HG03354 (cell line): ENCODE data around the gene SYNC.
"Not testable (repeated sequence)": the region's sequence is repeated elsewhere in the genome, so short reads cannot be mapped to it uniquely, and the experiment has no call there.

Experiments used
- ATAC-seq: cut with Tn5 transposase; IDR thresholded peaks from one replicate; pipeline ENCODE4 v1.9.1; 2021; ENCODE audit warnings: mild to moderate bottlenecking; ENCODE audit not compliant: unreplicated experiment, poor library complexity, severe bottlenecking

SYNC gene

DNA sequence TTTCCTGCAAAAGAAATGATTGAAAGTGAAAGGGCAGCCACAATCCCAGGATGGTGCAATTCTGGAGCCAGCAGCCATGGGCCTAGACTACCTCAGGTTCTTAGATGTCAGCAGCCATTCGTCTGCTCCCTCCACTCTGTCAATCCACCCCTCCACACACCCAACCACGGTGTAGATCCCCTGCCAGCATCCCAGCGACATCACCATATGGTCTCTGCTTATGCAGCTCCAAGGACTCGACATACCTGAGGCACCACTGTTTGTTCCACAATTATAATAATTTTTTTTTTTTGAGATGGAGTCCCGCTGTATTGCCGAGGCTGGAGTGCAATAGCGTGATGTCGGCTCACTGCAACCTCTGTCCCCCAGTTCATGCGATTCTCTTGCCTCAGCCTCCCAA lies 6.5 kb downstream of the SYNC start:
- ATAC-seq: no peak

DNA sequence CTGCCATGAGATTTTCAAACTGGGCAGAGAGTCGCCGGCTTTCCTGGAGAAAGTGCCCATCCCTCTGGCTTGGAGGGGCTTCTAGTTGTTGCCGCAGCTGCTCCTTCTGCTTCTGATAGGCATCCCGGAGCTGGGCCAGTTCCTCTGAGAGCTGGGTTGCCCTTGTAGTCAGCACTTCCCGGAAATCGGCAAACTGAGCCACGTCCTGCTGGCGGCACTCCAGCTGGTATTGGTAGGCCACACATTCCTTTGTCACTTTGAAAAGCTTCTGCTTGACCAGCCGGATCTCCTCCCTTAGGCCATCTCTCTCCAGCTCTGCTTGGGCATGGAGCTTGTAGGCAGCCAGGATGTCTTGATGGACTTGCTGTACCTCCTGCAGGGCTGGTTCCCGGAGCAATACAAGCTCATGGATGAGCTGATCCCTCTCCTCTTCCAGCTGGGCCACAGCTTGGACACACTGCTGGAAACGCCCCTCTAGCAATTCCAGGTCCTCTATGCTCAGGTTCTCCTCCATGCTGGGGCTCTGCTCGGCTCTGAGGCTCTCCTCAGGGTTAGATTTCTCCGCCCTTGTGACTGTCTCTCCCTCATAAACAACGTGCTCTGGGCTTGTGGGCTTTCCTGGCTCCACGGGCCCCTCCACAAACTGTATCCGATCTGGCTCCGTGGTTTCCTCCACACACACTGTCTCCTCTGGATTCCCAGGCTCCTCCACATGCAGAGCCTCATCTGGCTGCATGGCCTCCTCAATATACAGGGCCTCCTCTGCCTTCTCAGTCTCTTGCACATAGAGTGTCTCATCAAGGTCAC lies 7.3 kb downstream of the SYNC start:
- no peak for ATAC-seq

DNA sequence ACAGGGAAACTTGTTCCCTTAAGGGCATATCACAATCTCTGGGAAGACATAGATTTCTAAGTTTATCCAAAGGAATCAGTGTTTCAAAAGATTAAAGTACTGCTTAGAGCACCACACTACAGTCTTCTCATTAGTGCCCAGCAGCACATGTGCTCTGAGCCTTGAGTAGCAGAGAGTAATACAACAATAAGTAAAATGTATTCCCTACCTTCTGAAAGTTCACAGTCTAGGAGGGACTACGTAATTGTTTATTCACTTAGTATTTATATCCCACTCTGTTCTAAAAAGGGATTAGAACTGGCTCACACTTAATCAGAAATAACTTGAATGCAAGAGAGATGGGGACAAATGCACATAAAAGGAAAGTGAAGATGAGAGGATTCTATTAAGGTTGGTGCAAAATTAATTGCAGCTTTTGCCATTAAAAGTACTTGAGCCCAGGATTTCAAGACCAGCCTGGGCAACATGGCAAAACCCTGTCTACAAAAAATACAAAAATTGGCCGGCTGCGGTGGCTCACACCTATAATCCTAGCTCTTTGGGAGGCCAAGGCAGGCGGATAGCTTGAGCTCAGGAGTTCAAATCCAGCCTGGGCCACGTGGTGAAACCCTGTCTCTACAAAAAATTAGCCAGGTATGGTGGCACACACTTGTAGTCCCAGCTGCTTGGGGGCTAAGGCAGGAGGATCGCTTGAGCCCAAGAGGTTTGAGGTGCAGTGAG lies 9.0 kb downstream of the SYNC start:
- no peak for ATAC-seq

- no peak for ATAC-seq
Measured at GRCh38 chr1:32686387-32686786, 16.2 kb downstream of the SYNC start.

DNA sequence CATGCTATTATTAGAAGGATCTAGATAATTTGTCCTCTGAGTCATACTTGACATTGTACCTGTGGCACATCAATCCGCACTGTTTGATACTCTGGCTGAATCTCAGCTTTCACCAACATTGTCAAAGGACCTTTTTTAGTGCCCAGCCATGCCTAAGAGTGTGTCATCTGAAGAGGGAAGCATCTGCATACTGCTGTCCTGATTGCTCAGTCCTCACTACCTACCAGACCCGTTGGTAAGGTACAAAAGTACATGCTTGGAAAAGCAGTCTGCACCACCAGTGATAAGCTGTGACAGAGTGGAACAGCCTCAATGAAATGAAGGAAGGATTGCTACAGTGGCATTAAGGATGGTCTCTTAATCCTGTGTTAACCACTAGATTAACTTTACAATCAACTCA lies 17.1 kb downstream of the SYNC start:
- no peak for ATAC-seq

- ATAC-seq: no peak
Measured at GRCh38 chr1:32684167-32684811, 18.3 kb downstream of the SYNC start.

GRCh38 chr1:32683397-32683796 lies 19.2 kb downstream of the SYNC start:
- ATAC-seq: no peak

DNA sequence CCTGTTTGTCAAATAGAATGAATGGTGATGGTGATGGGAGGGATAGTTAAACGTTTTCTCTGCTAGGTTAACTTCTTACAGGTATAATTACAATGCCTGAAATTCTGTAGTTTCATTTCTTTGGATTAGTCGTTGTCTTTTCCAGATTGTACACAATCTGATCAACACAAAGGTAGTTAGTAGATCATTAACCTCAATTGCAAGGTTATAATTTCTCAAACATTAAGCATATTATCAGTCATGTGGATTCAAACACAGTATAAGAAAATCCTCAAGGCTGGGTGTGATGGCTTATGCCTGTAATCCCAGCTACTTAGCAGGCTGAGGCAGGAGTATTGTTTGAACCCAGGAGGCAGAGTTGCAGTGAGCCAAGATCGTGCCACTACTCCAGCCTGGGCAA lies 20.6 kb downstream of the SYNC start:
- no peak for ATAC-seq

DNA sequence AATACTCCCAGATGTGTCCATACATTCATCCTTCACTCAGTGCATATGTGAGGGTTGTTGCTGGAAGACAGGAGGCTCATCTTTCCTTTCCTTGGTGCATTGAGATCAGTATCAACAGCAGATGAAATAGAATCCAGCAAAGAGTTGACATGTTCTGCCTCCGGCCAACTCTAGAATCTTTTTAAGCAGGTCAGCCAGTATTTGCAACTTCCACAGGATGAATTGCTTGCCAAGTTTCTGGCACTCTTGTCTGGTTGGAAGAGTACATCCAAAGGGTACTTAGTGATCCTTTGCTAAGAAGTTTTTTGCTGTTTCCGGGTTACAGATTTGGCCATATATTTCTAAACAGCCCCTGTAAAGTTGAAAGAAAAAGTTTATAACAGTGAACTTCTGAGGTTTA lies 21.1 kb downstream of the SYNC start:
- ATAC-seq: no peak

DNA sequence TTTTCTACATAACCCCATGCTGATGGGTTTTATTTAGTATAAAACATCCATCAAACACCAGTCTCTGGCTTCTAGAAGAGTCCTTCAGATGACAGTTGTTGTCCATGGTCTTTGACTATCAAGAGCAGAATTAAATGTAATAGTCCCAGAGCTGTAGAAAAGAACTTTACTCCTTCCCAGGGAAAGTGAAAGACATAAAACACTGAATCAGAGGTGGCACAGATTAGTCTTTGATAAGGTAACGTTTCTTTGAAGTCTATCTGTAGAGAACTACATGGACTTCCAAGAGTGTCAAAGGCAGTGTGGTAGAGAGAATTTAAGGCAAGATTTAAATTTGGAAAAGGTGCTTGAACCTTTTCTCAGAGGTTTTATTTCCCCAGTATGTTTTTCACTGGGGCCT lies 21.9 kb downstream of the SYNC start:
- ATAC-seq: no peak

DNA sequence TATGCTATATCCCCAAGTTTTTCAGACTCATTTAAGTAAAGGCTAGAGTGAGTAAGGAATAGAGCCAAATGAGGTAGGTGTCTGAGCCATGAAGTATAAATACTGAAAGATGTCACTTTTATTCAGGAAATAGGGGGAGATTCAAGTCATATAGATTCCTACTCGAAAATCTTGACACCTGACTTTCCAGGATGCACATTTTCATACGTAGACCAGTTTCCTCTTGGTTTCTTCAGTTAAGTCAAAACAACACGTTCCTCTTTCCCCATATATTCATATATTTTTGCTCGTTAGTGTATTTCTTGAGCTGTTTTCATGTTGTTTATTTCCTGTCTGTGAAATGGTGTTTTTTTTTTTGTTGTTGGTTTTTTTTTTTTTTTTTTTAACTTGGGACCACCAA lies 22.6 kb downstream of the SYNC start:
- not testable (repeated sequence) for ATAC-seq

DNA sequence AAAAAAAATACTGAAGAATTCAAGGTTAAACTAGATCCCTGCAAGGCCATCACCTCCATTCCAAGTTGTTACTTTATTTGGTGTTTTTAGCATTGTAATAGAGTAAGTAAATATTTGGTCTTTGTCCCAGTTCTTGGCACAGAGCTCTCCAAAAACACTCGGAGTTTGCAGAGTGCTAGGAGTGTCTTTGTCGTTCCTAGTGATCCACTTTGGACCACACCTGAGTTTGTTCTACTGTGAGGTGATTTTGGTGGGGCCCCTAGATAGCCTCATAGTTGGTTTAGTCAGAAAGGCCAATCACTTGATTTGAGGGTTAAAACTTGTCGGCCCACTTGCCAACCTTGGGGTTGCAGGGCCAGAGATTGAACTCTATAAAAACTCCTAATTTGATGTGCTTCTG lies 25.6 kb downstream of the SYNC start:
- ATAC-seq: no peak

- not testable (repeated sequence) for ATAC-seq
Measured at GRCh38 chr1:32668716-32669115, 33.9 kb downstream of the SYNC start.

- no peak for ATAC-seq
Measured at GRCh38 chr1:32666901-32667566, 35.5 kb downstream of the SYNC start.

DNA sequence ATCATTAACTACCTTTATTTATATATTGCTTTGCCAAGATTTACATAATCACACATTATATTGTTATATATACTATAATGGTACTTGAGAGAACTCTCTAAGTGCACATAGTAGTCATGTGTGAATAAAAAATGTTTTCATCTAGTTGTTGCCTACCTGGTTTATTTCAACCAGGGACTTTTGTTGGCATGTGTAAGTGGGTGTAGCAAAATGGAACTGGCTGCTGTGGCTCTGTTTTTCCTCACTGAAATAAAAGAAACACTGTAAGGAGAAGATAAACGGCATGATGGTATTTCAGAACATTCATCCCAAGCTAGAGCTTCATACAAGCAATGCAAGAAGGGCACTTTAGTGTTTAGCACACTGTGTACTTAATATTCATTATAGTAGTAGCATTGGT lies 36.7 kb downstream of the SYNC start:
- no peak for ATAC-seq

GRCh38 chr1:32659581-32659980 lies 43.0 kb downstream of the SYNC start:
- ATAC-seq: no peak

DNA sequence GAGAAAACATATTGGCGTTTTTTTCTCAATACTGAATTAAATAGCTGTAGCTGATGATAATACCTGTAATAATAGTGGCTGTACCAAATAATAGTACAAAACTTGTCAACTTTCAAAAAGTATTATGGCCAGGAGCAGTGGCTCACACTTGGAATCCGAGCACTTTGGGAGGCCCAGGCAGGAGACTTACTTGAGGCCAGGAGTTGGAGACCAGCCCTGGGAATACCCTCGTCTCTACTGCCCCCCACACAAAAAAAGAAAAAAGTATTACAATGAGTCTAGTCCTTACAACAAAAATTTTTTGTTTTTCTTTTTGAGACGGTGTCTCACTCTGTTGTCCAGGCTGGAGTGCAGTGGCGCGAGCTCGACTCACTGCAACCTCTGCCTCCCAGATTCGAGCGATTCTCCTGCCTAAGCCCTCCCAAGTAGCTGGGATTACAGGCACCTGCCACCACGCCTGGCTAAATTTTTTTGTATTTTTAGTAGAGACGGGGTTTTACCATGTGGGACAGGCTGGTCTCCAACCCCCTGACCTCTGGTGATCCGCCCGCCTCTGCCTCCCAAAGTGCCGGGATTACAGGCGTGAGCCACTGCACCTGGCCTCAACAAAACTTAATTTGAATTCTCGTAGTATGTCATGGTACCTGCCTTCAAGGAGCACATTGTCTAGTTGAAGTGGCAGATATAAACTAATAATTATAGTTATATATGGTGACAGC lies 50.2 kb downstream of the SYNC start:
- ATAC-seq: no peak

DNA sequence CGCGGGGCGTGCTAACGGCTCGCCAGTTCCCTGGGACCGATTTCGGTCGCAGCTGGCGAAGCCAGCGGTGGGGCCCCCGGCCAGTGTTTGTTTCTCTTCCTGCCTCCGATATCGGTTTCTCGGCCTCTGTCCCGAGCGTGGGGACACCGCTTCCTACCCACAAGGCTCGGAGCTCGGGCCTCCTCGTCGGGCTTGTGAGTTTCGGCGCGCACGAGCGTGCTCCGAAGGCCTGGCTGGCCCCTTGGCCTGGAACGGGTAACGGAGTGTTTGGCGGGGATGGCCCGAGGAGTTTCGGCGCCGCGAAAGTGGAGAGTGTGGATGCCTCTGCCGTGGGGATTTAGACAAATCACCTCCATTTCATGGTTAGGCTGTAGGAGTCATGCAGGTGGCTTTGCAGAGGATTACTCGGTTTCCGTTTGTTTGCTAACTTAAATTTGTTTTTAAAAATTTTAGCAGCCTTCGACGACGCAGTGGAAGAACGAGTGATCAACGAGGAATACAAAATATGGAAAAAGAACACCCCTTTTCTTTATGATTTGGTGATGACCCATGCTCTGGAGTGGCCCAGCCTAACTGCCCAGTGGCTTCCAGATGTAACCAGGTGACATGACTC lies 51.0 kb downstream of the SYNC start:
- ATAC-seq: no peak

- peak; percentile 80 for ATAC-seq
Measured at GRCh38 chr1:32650752-32651460, 51.7 kb downstream of the SYNC start, which contains the start of gene RBBP4. Gene RBBP4 (plus strand): TSS chr1:32651208. CDS start chr1:32651307, 99 bp downstream.
